Activated T-helper 9 cell treated with anti-CD3 and anti-CD28 coated beads, Interleukin-2, amount 50 U/mL, for 16 hours (primary cell): ENCODE data around the gene DNAAF1.

ENCODE experiments used
- DNase-seq: peaks from one replicate; pipeline ENCODE4 v3.0.0-alpha.2; 2020; ENCODE audit warnings: low read depth

The DNAAF1 gene

DNA sequence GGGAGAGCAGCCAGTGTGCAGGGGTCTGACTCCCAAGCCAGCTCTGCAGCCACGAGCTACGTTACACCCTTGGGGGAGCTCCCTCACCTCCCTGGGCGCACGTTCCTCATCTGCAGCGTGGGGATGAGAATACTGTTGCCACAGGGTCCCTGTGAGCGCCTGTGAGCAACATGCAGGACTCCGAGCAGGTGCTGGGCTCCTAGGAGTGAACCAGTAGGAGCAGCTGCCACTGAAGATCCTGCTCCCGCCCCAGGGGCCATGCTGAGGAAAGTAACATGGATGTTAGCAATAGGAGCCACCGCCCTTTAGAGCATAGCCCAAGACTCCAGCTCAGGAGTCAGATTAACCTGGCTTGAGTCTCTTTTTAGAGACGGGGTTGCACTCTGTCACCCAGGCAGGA is 15.9 kb downstream of the DNAAF1 start:
- no peak for DNase-seq

- DNase-seq, result no peak
Observed at GRCh38 chr16:84161801-84162200, 16.7 kb downstream of the DNAAF1 start.

DNA sequence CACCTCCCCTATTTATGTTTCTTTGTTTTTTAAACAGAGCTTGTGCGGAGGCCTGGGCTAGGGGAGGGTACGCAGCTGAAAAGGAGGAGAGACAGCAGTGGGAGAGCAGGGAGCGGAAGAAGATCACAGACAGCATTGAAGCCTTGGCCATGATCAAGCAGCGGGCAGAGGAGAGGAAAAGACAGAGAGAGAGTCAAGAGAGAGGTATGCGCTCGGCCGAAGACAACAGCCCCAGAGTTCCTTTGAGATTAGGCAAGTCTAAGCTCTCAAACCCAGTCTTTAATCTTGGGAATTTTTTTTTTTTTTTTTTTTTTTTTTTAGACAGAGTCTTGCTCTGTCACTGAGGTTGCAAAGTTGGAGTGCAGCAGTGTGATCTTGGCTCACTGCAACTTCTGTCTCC is 20.6 kb downstream of the DNAAF1 start:
- no peak for DNase-seq

DNA sequence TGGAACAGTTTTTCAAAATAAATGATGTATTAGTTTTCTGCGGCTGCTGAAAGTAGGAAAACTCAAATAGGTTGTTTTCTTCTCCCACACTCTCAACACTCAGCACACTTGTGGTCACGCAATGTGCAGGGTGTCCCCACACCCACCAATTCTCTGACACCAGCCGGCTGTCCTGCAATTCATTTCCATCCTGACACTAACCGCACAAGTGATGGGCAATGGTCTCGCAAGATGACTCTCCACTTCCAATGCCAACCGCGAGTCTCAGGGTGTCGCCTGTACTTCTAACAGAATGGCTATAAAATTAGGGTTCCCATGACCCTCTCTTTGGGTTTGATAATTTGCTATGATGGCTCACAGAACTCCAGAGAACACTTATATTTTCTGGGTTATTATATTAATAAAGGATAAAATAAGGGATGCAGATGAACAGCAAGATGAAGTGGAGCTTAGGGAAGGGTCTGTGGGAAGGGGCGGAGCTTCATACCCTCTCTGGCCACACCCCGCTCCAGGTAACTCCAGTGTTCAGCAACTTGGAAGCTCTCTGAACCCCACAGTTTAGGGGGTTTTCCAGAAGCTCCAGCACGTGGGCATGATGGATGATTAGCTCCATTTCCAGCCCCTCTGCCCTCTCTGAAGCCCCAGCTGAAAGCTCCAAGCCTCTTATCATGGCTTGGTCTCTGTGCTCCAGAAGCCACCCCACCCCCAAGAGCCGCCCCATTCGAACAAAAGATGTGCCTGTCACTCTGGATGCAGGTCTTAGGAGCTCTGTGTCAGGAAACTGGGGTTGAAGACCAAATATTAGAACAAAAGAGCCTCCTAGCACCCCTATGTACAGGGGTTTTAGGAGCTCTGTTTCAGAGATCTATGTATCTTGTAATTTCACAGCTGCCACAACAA is 21.9 kb downstream of the DNAAF1 start:
- no peak for DNase-seq

DNA sequence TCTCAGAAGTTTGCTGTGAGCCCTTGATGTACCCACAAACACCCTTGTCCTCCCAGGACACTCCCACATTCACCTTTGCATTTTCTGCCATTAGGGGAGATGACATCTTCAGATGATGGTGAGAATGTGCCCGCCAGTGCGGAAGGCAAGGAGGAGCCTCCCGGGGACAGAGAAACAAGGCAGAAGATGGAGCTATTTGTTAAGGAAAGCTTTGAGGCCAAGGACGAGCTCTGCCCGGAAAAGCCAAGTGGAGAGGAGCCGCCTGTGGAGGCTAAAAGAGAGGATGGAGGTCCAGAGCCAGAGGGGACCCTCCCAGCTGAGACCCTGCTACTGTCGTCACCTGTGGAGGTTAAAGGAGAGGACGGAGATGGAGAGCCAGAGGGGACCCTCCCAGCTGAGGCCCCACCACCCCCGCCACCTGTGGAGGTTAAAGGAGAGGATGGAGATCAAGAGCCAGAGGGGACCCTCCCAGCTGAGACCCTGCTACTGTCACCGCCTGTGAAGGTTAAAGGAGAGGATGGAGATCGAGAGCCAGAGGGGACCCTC is 24.7 kb downstream of the DNAAF1 start:
- DNase-seq, result no peak

DNA sequence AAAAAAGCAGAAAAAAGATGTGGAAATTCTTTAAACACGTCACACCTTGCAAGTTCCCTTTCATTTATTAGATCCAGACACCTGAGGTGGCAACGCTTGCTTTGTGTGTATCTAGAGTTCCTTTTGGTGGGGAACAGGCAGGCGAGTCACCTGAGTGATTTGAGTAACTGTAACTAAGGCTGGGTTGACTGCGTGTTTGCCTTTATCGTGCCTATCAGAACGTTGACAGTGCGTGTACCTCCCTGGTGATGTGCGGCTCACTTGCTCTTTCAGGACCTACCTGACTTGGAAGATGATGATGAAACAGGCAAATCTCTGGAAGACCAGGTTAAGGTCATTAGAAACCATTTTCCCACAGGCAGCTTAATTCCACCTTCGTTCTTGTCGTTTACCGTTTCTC is 29.3 kb downstream of the DNAAF1 start:
- no peak for DNase-seq

GRCh38 chr16:84175350-84176081 is 30.4 kb downstream of the DNAAF1 start:
- DNase-seq, result peak; percentile 21

- DNase-seq, result no peak
Observed at GRCh38 chr16:84176192-84177053, 31.3 kb downstream of the DNAAF1 start.

- DNase-seq, result no peak
Observed at GRCh38 chr16:84177741-84178073, 32.6 kb downstream of the DNAAF1 start.

DNA sequence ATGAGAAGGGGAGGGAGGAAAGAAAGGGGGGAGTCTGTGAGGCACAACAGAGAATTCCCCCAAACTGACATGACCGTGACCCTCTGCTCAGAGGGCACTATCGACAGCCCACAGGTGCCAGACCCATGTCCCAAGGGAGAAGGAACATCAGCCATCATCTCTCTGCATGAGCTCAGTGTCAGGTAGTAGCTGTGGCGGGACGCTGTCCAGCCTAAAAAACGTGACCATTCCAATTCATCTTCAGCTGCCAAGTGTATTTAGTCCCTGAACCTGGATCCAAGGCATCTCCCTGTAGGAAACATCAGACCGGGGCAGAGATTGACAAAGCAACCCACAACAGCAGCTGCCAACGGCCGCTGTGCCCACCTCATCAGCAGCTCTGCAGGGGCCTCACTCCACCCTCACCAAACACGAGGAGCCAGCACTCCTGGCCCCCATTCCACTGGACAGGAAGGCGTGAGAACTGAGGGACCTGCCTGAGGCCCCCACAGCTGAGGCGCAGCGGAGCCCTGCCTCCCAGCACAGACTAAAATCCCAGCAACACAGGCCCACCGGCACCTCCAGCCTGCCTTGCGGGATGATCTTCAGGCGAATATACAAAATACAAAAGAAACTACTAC is 33.1 kb downstream of the DNAAF1 start:
- no peak for DNase-seq

DNA sequence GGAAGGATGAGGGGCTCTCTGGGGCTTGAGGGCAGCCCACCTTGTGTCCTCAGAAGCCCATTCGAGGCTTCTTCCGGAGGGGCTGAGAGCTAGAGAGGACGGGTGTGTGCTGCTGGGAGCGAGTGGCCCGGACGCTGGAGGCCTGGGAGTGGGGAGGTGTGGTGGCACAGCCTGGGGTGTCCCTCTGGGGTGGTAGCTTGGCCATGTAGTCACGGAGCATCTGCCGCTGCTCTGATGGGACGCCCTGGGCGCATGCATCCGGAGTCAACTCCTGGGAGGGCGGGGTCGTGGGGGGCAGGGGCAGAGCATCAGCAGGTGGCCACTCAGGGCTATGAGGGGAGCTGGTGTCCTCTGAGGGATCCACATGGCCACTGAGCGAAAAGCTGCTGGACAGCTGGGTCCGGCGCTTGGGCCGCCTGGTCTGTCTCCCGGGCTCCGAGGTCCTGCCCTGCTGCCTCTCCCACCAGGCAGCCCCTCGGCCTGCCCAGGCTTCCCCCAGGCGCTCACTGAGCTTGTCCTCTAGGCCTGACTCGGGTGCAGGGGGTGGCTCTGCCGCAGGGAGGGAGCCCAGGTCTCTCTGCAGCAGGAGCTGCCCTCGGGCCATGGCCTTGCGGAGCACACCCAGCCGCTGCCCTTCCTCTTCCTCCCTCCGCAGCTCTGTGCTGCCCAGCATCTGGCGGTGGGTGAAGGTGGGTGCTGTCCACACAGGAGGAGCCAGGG is 33.9 kb downstream of the DNAAF1 start:
- no peak for DNase-seq

DNA sequence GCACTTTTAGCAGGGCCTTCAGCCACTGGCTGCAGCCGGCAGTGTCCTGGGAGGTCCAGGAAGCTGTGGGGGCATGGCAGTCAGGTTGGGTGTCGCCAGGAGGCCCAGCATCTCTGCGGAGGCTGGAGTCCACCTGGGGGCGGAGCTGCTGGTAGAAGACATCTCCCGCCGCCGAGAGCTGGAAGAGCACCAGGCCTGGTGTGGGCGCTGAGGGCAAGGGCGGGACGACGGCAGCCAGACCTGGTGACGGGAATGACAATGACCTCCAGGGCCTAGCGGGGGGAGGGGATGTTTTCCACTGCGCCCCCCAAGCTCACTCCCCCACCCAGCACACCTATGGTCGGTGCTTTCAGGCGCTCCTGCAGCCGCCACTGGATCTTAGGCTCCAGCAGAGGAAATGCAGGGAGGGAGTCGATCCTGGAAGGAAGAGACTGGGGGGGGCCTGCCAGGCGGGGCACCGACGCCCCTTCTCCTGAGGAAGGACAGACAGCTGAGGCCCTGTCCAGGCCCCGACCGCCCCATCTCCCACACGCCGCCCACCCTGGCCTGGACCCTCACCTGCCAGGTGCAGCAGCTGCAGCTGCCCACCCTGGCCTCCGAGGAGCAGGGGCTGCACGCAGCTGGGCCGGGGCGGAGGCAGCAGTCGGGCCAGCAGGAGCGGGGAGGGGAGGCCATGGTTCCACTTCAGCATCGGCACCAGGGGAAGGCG is 34.7 kb downstream of the DNAAF1 start:
- DNase-seq, result no peak

- no peak for DNase-seq
Observed at GRCh38 chr16:84180519-84181140, 35.5 kb downstream of the DNAAF1 start.

- DNase-seq, result no peak
Observed at GRCh38 chr16:84181144-84181915, 36.2 kb downstream of the DNAAF1 start.

DNA sequence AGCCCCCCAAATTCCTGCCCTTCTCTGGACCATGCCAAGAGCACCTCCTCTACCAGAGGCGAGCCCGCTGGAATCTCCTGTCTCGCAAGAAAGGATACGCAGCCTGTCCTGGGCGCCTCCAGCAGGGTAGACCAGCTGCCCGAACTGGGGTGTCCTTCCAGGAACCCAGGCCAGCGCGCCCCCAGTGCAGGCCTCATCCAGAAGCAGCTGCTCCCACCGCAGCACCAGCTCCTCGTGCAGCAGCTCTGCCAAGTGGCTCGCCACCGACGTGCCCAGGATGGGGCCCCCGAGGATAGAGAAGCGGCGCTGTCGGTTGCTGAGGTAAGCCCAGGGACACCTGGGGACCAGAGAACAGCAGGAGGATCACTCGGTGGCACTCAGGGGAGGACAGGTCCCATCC is 37.0 kb downstream of the DNAAF1 start:
- no peak for DNase-seq

- no peak for DNase-seq
Observed at GRCh38 chr16:84182680-84183571, 37.8 kb downstream of the DNAAF1 start.

- DNase-seq, result no peak
Observed at GRCh38 chr16:84183572-84183875, 38.4 kb downstream of the DNAAF1 start.

DNA sequence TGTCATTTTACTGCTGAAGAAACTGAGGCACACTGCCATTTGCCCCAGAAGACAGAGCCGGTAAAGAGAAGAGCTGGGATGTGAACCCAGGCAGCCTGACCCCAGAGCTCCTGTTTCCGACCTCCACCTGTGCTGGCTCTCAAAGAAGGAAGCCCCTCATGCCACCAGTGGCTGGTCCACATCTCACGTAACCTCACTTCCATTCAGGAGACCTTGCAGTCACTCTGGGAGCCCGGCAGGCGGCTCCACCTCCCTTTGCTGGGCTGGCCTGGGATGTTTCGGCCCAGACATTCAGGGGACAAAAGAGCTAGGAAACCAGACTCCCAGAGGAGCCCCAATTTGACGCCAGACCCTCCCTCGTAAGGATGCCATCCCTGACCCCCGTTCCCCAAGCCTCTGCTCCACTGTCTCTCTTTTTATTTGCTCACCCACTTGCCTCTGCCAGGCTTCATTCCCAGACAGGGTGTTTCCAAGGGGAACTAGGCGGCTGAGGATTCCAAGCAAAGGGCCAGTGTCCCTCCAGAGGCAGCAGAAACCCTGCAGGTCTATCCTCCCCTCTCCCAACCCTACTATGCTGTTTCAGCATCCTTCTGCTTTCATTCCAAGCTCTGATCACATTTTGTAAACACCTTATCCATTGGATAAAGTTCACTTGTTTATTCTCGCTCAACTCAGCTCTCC is 38.9 kb downstream of the DNAAF1 start:
- DNase-seq, result no peak
